Psoas muscle (tissue), 8 donors: Measurements from ENCODE around the gene LMTK3. TPM values are rescaled to one million over a fixed set of nuclear protein-coding genes. Genes with fewer than 3 reads are reported as not detected.

Experiments
- ATAC-seq, 4 donors: fragments of 200-7000 bp; cut with Tn5 transposase; one replicate each; pipeline ENCODE4 v1.9.1; 2020; ENCODE audit warnings: moderate library complexity in 3 of 4, mild to moderate bottlenecking in 2 of 4
- DNase-seq, 2 donors: peaks; one replicate each; pipeline ENCODE4 v3.0.0-alpha.2; 2020
- H3K27ac ChIP-seq: fragments of 200-600 bp; one replicate; pipeline ENCODE4 v1.8.0; 2022
- H3K27me3 ChIP-seq, 3 donors: fragments of 200-600 bp in 1 of 3; one replicate each; pipeline versions ENCODE4 v1.6.1 to v1.8.0; 2013 to 2022; ENCODE audit warnings: low read length in 2 of 3, mild to moderate bottlenecking in 2 of 3, moderate library complexity in 1 of 3; ENCODE audit not compliant: insufficient read depth in 3 of 3
- H3K36me3 ChIP-seq, 2 donors: fragments of 200-600 bp in 1 of 2; one replicate each; pipeline versions ENCODE4 v1.6.1 to v1.8.0; 2013 to 2022; ENCODE audit warnings: low read depth in 1 of 2, mild to moderate bottlenecking in 1 of 2, moderate library complexity in 1 of 2; ENCODE audit not compliant: insufficient read depth in 1 of 2
- H3K4me1 ChIP-seq: fragments of 200-600 bp; one replicate; pipeline ENCODE4 v1.8.0; 2022
- H3K4me3 ChIP-seq: fragments of 200-600 bp; one replicate; pipeline ENCODE4 v1.8.0; 2022; ENCODE audit warnings: mild to moderate bottlenecking
- H3K9me3 ChIP-seq: fragments of 200-600 bp; one replicate; pipeline ENCODE4 v1.8.0; 2022
- CTCF ChIP-seq: fragments of 200-600 bp; IDR thresholded peaks from one replicate; pipeline ENCODE4 v1.8.0; 2022; ENCODE audit warnings: antibody characterized with exemption
- WGBS, 3 donors: extraction: QIAGEN DNeasy Blood & Tissue Kit; methylation state at CpG; one replicate each; pipeline versions ENCODE4 v1.1.6 to v1.1.7; 2013; 5-methylcytosine and 5-hydroxymethylcytosine counted together
- intact Hi-C, 2 donors: fragments of 100-400 bp; cut with DNase I; formaldehyde crosslinking; loops; one replicate each; pipeline versions ENCODE4 v1.11.0 to v1.14.2; 2022
- polyA plus RNA-seq, 3 donors: library from polyadenylated mRNA; stranded (reverse); fragments of 200-250 nt; gene quantifications; one replicate each; pipeline ENCODE4 v1.2.3, GENCODE V29; 2013
- total RNA-seq, 4 donors: library from RNA; stranded (reverse); fragmentation: NEBNext Ultra II Directional in 2 of 4; extraction: Animal tissue kit (Norgen Biotek cat#: 25700) in 2 of 4; gene quantifications; one replicate each; pipeline versions ENCODE4 v1.2.1 to v1.2.4, GENCODE V29; 2021 to 2023
- donor health status: healthy with polysubstance abuse.
- donor health status: DM: no; HTN: no; CAD: no; lungs with moderate emphysema.
- donor health status: Bipolar disorder and iron deficiency.
- donor health status: healthy.
- donor health status: DM: yes; HTN: yes; CAD: no.
- donor health status: DM: no; HTN: no; CAD: no.
- donor health status: DM: no; HTN: no; CAD: no.
- donor health status: DM: yes; HTN: yes; CAD: no.

The LMTK3 gene
- total and polyA plus RNA-seq, 7 donors: 0.03 to 0.14 (median 0.06) TPM; not detected in 2

- H3K27me3 ChIP-seq: peaks cover 0 to 22% (median 17%) of the 10 kb centered on the region in 3 donors
- 0 to 1% (median 0%) methylated on average over 56 to 61 of the region's 61 CpGs for WGBS, 3 donors
- H3K4me1 ChIP-seq: peaks cover 19% of the 10 kb centered on the region
- peak within 1 kb of the TSS; percentile 94 for H3K27ac ChIP-seq
- intact Hi-C loops: no loop called here
- no peak for TF ChIP-seq CTCF
- DNase-seq (peak; percentile 90 to 93), ATAC-seq (peak; percentile 90 to 94 (median 90))
- peaks cover 6 to 40% of the 10 kb centered on the region in 2 donors for H3K36me3 ChIP-seq
- peak within 1 kb of the TSS; percentile 97 for H3K4me3 ChIP-seq
- H3K9me3 ChIP-seq: no peaks in the 10 kb centered on the region
Measured at GRCh38 chr19:48445606-48446481, 65.8 kb downstream of the LMTK3 start, which contains the start of gene GRWD1. Gene GRWD1 (plus strand): TSS chr19:48445983. CDS start chr19:48446006, 23 bp downstream.

- H3K9me3 ChIP-seq: no peaks in the 10 kb centered on the region
- intact Hi-C loops: no loop called here
- ATAC-seq (peak; percentile 63 to 77 (median 70)), DNase-seq (no peak)
- H3K36me3 ChIP-seq: peaks cover 4 to 34% of the 10 kb centered on the region in 2 donors
- 2 to 7% (median 3%) methylated on average over 6 of the region's 6 CpGs for WGBS, 3 donors
- peaks cover 0 to 29% (median 17%) of the 10 kb centered on the region in 3 donors for H3K27me3 ChIP-seq
- peak; percentile 45 for TF ChIP-seq CTCF
- H3K4me1 ChIP-seq: peaks cover 19% of the 10 kb centered on the region
- peak overlapping the region; percentile 97 for H3K4me3 ChIP-seq
- H3K27ac ChIP-seq: peak overlapping the region; percentile 94
Measured at GRCh38 chr19:48445256-48445605, 66.4 kb downstream of the LMTK3 start.

- ATAC-seq (no peak), DNase-seq (no peak)
- Histone ChIP-seq H3K27me3 (peaks cover 0 to 32% (median 17%) of the 10 kb centered on the region in 3 donors), H3K4me1 (peaks cover 19% of the 10 kb centered on the region), H3K4me3 (peak overlapping the region; percentile 97), H3K36me3 (peaks cover 4 to 30% of the 10 kb centered on the region in 2 donors), H3K27ac (peak overlapping the region; percentile 94), H3K9me3 (no peaks in the 10 kb centered on the region)
- intact Hi-C loops: no loop called here
- WGBS, 3 donors: 18 to 28% (median 22%) methylated on average over 3 of the region's 3 CpGs
- no peak for TF ChIP-seq CTCF
Measured at GRCh38 chr19:48444936-48445200, 66.8 kb downstream of the LMTK3 start.

- DNase-seq (no peak), ATAC-seq (no peak)
- Histone ChIP-seq H3K9me3 (no peaks in the 10 kb centered on the region), H3K27ac (peak overlapping the region; percentile 94), H3K27me3 (peaks cover 0 to 37% (median 17%) of the 10 kb centered on the region in 3 donors), H3K4me3 (peak overlapping the region; percentile 97), H3K4me1 (peaks cover 19% of the 10 kb centered on the region), H3K36me3 (peaks cover 4 to 25% of the 10 kb centered on the region in 2 donors)
- intact Hi-C loops: no loop called here
- TF ChIP-seq CTCF: no peak
- 9 to 13% (median 11%) methylated on average over 36 to 38 of the region's 38 CpGs for WGBS, 3 donors
Measured at GRCh38 chr19:48444129-48444935, 67.3 kb downstream of the LMTK3 start.
